GM19468 (cell line): ENCODE results near the gene MRPL22.
"Not testable (repeated sequence)": the region's sequence is repeated elsewhere in the genome, so short reads cannot be mapped to it uniquely, and the experiment has no call there.

Experiments used
- ATAC-seq: cut with Tn5 transposase; IDR thresholded peaks from one replicate; pipeline ENCODE4 v1.9.1; 2021; ENCODE audit warnings: mild to moderate bottlenecking, moderate library complexity, moderate number of reproducible peaks; ENCODE audit not compliant: unreplicated experiment; ENCODE audit errors: extremely low read depth

The MRPL22 gene

DNA sequence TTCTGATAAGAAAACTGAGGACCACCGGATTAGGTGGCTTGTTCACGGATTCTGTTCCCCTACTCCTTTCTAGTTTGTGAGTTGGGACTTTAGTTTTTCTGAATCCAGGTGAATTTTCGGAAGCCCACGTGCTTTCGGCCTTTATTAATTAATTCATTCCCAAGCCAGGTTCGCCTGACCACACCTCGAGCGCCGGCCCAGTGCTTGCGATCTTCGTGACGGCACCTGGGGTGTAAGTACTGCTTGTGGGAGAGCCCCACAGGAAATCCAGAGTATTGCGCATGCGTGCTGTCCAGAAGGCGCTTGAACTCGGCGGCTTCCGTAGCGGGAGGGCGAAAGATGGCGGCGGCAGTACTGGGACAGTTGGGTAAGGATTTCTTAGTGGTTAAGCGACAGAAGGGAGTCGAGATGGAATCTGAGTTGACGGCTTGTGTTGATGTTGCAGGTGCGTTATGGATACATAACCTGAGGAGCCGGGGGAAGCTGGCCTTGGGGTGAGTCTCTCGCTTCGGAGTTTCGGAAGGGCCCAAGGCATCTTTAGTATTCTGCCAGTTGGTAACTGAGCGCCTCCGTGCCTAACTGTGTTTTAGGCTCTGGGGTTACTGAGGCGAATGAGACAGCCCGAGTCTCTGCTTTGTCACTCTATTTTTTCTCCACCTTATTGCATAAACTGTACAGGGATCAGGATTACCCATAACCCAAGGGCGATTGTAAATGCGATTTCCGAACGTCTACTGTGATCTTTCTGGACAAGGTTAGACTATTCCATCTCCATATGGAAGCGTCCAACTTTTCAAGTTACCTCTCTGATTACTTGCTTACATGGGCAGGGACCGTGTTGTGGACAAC is at the start of gene MRPL22:
MRPL22 (plus strand) TSS at position 302 of the 849 bp plus-strand sequence; CDS start at position 340, 38 bp downstream.
- ATAC-seq, result no peak

DNA sequence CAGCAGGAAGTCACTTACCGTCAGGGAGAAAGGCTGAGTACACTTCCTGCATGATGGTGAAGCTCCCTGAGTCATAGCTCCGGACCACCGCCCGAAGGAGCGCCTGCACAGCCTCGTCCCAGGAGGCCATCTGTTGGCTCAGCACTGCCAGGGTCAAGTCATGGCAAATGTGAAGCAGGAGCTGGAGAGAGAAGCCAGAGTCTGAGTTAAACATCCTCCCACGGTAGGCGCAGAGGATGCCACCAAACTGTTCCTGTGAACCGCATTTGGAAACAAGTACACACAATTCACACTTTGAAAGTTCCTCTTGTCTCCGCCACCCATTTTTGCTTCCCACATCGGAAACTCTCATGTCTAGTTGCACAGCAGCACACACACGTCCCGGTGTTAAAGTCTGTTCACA is 48.5 kb upstream of the MRPL22 start:
- ATAC-seq, result no peak

DNA sequence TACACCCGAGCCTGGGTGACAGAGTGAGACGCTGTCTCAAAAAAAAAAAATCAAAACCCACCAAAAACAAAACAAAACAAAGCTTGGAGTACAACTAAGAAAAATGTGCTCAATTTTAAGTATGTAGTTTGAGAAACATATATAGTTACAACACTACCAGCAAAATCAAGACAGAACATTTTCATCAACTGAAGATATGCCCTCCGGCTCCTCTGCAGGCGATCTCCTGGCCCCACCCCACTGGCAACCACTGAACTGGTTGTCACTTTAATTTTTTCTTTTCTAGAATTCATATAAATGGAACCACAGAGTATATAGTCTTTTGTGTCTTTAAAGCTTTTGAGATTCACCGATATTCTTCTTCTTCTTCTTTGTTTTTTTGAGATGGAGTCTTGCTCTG is 47.5 kb upstream of the MRPL22 start:
- no peak for ATAC-seq

DNA sequence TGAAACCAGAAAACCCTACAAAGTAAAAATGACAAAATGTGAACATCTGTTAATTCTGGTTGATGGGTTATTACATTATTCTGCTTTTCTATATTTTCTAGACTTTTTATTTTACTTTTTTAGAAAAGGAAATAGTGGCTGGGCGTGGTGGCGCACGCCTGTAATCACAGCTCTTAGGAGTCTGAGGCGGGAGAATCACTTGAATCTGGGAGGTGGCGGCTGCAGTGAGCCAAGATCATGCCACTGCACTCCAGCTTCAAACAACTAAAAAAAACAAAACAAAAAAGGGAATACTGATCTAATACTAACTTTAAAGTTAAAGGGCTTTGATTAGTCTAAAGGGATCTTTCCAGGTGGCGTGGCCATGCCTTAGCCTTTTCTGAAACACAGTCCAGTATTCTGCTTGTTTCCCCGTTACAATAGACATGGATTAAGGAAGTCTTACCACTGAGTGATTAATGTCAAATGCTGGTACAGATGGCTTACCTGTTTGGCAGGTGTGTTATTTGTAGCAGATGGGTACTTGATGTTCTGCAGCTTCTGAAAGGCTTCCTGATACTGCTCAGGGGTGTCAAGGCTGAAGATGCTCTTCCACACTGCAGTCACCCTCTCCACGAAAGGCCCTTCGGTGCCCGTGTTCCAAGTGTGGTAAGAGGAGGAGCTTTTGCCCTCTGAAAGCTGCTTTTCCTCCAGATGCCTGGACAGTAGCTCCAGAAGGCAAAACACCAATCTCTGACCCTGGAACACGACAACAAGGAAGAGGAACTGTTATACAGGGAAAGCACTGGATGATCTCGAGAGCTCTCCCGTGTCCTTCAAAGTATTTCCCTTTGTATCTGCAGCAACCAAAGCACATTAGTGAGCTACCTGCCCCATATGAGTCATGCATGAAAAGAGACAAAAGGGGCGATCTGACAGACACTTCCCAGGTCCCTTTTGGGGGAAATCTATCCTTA is 45.0 kb upstream of the MRPL22 start:
- ATAC-seq, result no peak

DNA sequence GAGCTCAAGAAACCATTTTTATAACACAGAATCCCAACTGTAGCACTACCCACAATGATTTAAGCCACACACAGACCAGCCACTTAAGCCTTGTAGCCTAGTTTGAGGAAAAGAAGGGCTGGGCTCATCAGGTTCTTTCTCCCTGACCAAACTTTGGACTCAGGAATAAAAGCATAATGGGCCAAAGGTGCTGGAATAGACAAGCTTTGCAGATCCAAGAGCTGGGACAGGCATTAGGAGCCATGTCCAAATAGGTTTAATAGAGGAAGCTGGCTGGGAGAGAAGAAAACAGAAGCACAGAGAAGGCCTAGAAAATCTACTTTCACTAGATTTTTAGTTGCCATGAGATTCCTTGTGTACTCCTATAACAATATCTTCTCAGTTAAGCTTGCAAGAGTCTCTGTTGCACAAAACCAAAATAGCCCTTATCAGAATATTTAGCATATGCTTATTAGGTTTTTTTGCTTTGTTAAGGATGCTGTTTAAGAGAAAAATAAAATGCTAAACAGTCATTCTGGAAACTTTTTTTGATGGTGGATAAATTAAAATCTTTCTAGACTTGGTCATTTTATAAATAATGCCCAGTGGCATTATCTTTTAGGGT is 44.2 kb upstream of the MRPL22 start:
- no peak for ATAC-seq

DNA sequence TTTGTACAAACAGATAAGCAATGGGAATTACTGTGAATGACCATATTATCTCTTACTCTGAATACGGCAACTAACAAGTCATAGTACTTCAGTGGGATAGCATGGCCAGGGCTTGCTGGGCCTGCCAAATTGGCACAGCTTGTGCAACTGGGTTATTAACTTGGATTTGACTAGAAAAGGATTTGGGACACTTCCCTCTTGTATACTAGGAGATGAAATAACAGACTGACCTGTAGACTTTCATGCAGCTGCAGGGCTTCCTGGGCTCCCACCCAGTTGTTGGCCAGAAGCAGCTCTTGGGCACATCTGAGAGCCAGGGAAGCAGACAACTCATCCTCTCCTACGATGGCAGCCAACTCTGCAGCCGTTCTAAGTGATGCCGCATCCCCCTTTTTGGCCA is 42.7 kb upstream of the MRPL22 start:
- no peak for ATAC-seq

DNA sequence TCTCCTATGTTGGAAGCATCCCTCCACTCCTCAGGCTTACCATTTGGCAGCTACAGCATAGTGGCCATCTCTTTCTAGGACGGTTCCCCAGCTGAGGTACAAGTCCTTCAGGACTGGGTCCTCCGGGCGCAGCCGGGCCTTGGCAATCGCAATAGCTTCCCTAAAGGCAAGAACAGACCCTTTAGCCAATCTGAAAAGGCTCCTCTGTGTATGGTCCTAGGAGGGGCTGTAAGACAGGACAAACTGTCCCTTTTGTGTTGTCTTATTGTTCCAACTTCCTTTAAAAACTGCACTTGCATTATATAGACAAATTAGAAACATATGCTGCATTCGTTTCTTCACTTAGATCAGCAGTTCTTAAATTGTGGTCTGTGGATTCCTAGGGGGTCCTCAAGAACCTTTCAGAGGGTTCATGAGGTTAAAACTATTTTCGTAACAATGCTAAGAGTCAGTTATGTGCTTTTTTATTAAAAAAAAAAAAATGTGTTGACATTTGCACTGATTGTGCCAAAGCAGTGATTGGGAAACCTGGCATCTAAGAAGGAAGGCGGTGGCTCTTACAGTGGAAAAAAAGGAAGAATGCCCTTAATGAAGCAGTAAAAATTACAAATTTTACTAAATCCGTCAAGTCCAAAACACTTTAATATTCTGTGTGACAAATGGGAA is 41.6 kb upstream of the MRPL22 start:
- no peak for ATAC-seq

DNA sequence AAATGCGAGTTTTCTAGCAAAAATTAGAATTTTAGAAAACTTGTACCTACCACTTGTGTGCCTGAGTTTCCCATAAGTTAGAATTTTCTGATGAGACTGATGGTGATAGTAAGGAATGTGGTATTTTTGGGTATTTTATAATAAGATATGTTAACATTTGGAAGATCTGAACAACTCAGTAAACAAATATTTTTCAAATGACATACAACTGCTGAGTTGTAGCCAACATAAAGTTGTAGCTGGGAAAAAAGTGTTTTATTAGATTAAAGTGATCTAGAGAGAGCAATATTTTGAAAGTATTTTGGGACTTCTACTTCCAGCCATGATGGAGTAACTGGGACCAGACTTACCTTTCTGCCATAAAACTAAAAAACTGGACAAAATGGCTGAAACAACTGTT is 40.8 kb upstream of the MRPL22 start:
- ATAC-seq, result no peak

DNA sequence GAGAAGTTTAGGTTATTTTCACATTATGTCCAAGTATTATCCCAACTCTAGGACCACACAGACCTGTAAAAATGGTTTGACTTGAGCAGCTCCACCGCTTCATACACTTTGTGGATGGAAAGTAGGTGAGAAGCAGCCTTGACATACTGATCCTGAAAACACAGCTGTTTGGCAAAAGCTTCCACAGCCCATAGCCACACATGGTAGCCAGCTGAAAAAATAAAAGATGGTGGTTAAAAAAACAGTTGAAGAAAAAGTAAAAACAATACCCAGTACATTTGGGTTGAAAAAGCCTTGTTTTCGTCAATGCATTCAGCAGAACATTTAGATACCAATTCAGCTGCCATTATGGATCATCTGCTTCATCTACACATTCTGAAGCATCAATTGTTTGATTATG is 39.6 kb upstream of the MRPL22 start:
- no peak for ATAC-seq

DNA sequence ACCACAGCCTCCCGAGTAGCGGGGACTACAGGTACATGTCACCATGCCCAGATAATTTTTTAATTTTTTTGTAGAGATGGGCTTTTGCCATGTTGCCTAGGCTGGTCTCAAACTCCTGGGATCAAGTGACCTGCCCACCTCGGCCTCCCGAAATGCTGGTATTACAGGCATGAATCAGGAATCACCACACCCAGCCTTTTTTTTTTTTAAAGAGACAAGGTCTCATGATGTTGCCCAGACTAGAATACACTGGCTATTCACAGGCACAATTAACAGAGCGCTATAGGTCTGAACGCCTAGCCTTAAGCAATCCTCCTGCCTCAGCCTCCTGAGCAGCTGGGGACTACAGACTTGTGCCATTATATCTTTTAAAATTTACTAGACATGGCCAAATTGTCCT is 39.0 kb upstream of the MRPL22 start:
- no peak for ATAC-seq

DNA sequence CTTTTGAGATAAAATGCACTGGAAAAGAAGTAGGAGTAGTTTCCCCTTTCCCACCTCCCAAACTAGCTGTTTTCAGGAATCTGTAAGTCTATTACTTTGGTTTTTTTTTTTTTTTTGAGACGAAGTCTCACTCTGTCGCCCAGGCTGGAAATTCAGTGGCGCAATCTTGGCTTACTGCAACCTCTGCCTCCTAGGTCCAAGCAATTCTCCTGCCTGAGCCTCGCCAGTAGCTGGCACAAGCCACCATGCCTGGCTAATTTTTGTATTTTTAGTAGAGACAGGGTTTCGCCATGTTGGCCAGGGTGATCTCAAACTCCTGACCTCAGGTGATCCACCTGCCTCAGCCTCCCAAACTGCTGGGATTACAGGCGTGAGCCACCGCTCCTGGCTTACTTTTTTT is 35.3 kb upstream of the MRPL22 start:
- ATAC-seq, result not testable (repeated sequence)

DNA sequence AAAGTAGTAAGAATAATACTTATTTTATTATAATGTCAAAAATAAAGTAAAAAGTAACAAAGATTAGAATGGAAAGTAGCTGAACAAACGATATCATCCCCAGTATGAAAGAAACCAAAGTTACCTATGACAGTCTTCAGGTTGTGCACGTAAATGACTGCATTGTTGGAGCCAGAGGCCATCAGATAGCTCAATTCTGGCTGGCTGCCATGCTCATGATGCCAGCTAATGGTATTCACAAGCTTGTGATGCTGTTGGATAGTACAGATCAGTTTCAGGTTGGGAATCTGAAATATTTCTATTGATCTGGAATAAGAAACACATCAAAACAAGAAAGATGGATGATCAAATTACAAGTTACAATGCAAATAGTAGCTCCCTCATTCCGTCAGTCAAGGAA is 24.0 kb upstream of the MRPL22 start:
- no peak for ATAC-seq

DNA sequence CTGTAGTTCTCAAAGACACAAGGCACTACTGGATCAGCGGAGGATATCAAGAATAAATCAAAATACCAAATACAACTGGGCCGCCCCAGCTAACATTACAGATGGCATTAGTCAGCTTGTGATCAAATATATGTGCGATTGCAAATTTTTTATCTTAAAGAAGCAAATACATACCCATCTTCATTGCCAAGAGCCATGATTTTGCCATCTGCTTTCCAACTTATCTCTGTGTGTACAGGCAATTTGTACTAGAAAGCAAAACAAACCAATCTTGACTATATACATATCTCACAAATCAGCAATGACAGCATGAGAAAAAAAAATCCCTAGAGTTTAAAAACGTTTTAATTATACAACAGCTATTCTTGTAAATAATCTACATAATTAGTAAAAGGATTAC is 23.1 kb upstream of the MRPL22 start:
- no peak for ATAC-seq

DNA sequence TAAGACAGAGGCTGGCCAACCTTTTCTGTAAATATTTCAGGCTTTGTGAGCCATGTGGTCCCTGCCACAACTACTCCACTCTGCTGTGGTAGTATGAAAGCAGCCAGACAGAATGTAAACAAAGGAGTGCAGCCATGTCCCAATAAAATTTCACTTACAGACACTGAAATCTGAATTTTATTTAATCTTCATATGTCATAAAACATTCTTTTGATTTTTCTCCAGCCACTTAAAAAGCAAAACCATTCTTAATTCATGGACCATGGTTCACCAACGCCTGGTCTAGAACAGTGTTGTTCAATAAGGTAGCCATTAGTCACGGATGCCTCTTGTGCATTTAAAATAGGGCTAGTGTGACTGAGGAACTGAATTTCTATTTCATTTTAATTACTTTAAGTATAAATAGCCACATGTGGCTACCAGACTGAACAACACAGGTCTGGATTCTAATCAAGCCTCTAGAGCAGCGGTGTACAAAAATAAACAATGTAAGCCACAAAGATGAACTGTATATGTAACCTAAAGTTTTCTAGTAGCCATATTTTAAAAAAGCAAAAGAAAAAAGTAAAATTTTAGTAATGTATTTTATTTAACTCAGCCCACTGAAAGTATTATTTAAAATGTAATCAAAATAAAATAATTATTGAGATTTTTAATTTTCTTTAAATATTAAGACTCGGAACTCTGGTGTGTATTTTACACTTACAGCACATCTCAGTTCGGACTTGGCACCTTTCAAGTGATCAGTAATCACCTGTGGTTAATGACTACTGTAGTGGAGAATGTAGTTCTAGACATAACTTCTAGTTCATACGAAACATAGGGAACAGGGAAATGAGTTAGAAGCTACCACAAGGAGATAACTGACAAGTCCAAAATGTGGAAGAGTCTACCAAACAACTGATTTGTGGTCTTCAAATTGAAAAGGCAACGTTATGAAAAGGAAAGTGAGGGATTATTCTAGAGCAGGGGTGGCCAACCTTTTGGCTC is 17.1 kb upstream of the MRPL22 start:
- no peak for ATAC-seq

DNA sequence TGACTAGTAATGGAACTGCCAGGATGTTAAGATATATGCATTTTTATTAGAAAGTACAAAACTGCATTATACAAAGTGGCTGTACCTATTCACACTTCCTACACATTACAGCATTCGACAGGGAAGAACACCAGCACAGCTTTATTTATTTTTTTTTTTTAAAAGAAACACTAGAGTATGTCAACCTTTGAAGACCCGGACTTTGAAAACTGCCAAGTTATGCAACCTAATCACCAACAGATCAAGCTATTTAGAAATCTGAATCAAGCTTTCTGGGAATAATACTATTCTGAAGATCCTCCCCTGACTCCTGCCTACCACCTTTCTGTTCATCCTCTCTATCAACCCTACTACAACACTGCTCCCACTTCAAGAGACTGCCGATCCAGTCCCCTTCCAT is 7.3 kb upstream of the MRPL22 start:
- no peak for ATAC-seq

DNA sequence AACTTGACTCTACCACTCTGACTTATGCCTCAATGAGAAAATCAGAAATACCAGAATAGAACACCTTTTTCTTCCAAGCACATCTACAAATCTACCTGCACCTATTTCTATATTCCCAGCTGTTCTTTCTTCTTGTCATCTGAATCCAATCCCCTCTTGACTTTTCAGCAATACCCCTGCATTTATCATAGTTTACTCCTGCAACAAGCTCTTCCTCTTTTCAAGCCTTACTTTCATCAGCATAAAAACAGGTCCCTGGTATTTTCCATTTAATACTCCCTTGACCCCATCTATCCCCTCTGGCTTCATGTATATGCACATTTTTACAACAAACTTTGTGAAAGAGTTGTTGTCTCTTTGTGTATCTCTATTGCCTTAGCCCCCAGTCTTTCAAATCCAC is 6.0 kb upstream of the MRPL22 start:
- ATAC-seq, result no peak

DNA sequence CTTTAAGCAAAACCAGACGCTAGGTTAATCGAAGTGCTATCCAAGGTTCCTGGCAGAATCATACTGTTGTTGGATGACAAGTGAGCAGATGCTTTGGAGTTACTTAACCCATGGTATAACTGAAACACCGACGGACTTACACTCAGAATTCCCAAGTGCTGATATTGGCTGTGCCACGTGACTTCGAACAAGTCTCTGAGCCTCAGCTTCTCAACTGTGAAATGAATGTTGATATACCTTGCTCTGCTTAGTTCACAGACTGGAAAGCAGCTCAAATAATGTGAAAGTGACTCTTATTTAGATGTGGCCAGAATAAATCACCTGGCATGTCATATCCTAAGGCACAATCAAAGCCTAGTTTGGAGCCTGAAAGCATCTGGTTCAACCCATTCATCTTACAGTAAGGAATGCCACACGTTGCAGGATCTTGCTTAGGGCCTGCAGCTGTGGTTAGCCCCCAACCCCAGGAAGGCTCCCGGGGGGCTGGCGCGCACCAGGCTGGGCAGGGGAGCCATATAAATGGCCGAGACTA is 3.6 kb upstream of the MRPL22 start:
- ATAC-seq, result no peak

DNA sequence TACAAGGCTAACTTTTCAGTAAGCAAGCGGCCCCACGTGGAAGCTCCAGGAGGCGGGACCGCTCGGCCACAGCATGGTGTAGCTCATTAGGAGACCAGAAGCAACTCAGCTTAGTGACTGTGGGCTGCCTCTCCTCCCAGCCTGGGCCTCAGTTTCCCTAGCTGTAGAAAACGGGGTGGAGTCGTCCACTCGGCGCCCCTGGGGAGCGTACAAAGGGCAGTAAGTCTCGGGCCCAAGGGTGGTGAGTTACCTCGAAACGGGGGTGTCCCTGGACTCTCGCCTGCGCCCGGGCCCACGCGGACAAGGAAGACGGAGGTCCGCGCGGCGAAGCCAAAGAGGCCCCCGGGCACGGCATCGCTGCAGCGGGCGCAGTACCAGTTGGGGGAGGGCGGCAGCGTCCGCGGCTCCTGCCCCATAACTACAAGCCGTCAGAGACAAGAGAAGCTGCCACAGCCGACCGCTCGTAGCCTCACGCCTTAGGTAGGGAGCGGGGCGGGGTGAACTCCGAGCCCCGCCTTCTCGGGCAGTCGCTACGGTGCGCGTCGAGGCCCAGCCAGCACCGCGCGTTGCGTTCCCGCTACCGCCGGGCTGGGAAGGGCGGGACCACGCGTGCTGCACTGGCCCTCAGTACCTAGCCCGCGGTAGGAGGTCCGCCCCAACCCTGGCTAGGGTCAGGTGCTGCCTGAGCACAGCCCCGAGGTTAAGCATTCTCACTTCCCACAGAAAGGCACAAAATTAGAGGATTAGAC is 3.0 kb upstream of the MRPL22 start, which contains the start of gene GEMIN5:
GEMIN5 (minus strand) TSS at position 494 of the 749 bp plus-strand sequence; CDS start at position 416, 78 bp downstream.
- ATAC-seq, result peak; percentile 87
